Measurements from ENCODE around the gene MAP3K13.

GRCh38 chr3:185366074-185366335 is 3.1 kb downstream of the MAP3K13 start:
- TF ChIP-seq CTCF (IDR thresholded peaks at IDR 0.05; ENCODE audit: borderline replicate concordance, extremely low read depth, low read length, poor library complexity, severe bottlenecking) (no peak), EZH2 (IDR thresholded peaks at IDR 0.05; ENCODE audit: borderline replicate concordance, low read depth, low read length, severe bottlenecking) (no peak)

Measured in DND-41 (cell line).